Measurements from ENCODE around the gene SPAG9. TPM values are rescaled to one million over a fixed set of nuclear protein-coding genes. Genes with fewer than 3 reads are reported as not detected.

Gene SPAG9
- total RNA-seq, 1 experiment from 2014 or later: 90.5 TPM

DNA sequence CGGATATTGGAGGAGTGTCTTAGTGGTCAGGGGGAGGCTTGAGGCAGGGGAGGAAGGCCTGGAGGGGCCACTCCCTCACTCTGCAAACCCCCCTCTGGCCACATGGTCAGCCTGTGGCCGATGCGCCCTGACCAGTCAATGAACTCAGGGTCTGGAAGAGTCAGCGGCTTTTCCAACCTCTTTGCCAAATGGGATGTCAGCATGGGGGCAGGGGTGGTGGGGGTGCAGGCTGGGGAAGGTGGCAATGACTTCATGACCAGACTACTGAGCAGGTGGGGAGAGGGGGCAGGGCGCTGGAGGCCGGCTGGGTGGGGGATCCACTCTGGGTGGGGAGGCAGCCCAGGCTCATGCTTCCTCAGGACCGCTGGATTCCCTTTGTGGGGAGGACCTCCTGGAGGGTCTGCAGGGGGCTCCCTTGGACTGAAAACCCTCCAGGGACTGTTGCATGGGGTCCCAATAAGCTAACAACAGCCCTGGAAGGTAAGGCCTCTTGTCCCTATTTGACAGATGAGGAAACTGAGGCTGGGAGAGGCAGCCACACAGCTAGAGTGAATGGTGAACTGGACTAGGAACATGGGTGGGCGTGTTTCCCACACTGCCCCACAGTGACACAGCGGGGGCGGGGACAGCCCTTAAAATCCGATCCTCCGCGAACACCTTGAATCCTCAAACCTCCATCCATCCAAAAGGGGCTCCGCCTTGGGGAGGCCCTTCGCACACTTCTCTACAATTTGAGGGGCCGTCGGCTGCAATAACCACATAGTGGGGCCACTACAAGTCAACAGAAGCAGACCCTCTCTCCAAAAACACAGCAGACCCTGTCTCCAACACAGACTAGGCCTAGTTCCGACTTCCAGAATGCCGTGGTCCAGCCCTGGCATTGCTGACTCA, 173.5 kb downstream of the SPAG9 start:
- Histone ChIP-seq H3K36me3 (ENCODE audit: low read depth, low read length) (no peaks in the 10 kb centered on the region), H3K9me2 (replicated peaks; ENCODE audit: low read length) (no peaks in the 10 kb centered on the region), H3K27me3 (ENCODE audit: low read length) (no peaks in the 10 kb centered on the region), H3K9me3 (ENCODE audit: low read length) (no peaks in the 10 kb centered on the region), H3K9ac (ENCODE audit: low read length) (no peak overlapping the region), H3K4me2 (ENCODE audit: low read length) (no peak overlapping the region), H3K4me1 (ENCODE audit: insufficient read depth, low read length) (peaks cover 50% of the 10 kb centered on the region), H3F3A (ENCODE audit: low read length, unreplicated experiment) (no peaks in the 10 kb centered on the region), H3K79me2 (ENCODE audit: low read length) (no peaks in the 10 kb centered on the region), H3K4me3 (ENCODE audit: low read length) (no peak overlapping the region), H3K27ac (ENCODE audit: low read length) (no peak overlapping the region), H4K20me1 (ENCODE audit: low read length) (no peaks in the 10 kb centered on the region), H2AFZ (ENCODE audit: low read length) (no peak overlapping the region)
- intact Hi-C loops (cut with micrococcal nuclease): no loop called here
- ChIA-PET CTCF (interaction anchor here (0.6 kb wide), 1 partner anchor 11 kb away, joined by 5 read pairs; no protein-coding TSS in a partner anchor), POLR2A (ENCODE audit: unreplicated experiment) (no interaction called here)
- no TSS peak for BruUV-seq (replicated peaks)
- DNase-seq (no peak), ATAC-seq (no peak)
- TF ChIP-seq EZH2 (IDR thresholded peaks at IDR 0.05; ENCODE audit: low read length, unreplicated experiment): no peak
- TF ChIP-seq EZH2phosphoT487 (IDR thresholded peaks at IDR 0.05; ENCODE audit: borderline replicate concordance, low read length): no peak
- TF ChIP-seq, protein P1, sequence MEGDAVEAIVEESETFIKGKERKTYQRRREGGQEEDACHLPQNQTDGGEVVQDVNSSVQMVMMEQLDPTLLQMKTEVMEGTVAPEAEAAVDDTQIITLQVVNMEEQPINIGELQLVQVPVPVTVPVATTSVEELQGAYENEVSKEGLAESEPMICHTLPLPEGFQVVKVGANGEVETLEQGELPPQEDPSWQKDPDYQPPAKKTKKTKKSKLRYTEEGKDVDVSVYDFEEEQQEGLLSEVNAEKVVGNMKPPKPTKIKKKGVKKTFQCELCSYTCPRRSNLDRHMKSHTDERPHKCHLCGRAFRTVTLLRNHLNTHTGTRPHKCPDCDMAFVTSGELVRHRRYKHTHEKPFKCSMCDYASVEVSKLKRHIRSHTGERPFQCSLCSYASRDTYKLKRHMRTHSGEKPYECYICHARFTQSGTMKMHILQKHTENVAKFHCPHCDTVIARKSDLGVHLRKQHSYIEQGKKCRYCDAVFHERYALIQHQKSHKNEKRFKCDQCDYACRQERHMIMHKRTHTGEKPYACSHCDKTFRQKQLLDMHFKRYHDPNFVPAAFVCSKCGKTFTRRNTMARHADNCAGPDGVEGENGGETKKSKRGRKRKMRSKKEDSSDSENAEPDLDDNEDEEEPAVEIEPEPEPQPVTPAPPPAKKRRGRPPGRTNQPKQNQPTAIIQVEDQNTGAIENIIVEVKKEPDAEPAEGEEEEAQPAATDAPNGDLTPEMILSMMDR (conservative IDR thresholded peaks at IDR 0.05; ENCODE audit: low read depth, low read length): no peak

- Histone ChIP-seq H3K4me1 (ENCODE audit: insufficient read depth, low read length) (peaks cover 43% of the 10 kb centered on the region), H3K9ac (ENCODE audit: low read length) (no peak overlapping the region), H3K27me3 (ENCODE audit: low read length) (no peaks in the 10 kb centered on the region), H3K4me2 (ENCODE audit: low read length) (no peak overlapping the region), H4K20me1 (ENCODE audit: low read length) (no peaks in the 10 kb centered on the region), H3K9me2 (replicated peaks; ENCODE audit: low read length) (no peaks in the 10 kb centered on the region), H3F3A (ENCODE audit: low read length, unreplicated experiment) (no peaks in the 10 kb centered on the region), H3K27ac (ENCODE audit: low read length) (no peak overlapping the region), H3K4me3 (ENCODE audit: low read length) (no peak overlapping the region), H3K79me2 (ENCODE audit: low read length) (no peaks in the 10 kb centered on the region), H3K36me3 (ENCODE audit: low read depth, low read length) (no peaks in the 10 kb centered on the region), H3K9me3 (ENCODE audit: low read length) (no peaks in the 10 kb centered on the region), H2AFZ (ENCODE audit: low read length) (no peak overlapping the region)
- TF ChIP-seq EZH2 (IDR thresholded peaks at IDR 0.05; ENCODE audit: low read length, unreplicated experiment): no peak
- no peak for TF ChIP-seq EZH2phosphoT487 (IDR thresholded peaks at IDR 0.05; ENCODE audit: borderline replicate concordance, low read length)
- TF ChIP-seq, protein P1 (conservative IDR thresholded peaks at IDR 0.05; ENCODE audit: low read depth, low read length): no peak
- intact Hi-C loops (cut with micrococcal nuclease): no loop called here
- ChIA-PET CTCF (no interaction called here), POLR2A (ENCODE audit: unreplicated experiment) (no interaction called here)
- no peak for DNase-seq
- BruUV-seq (replicated peaks): no TSS peak
- no peak for ATAC-seq
These were observed 174.3 kb downstream of the SPAG9 start for GRCh38 chr17:50946223-50946890.
